GM18873 (cell line): ENCODE results near the gene BAIAP2L1.

Experiments used
- ATAC-seq: cut with Tn5 transposase; IDR thresholded peaks from one replicate; pipeline ENCODE4 v1.9.1; 2021; ENCODE audit warnings: mild to moderate bottlenecking, moderate library complexity, moderate number of reproducible peaks; ENCODE audit not compliant: unreplicated experiment, low FRiP score

Gene BAIAP2L1

GRCh38 chr7:98362517-98362916, 38.4 kb downstream of the BAIAP2L1 start:
- no peak for ATAC-seq

DNA sequence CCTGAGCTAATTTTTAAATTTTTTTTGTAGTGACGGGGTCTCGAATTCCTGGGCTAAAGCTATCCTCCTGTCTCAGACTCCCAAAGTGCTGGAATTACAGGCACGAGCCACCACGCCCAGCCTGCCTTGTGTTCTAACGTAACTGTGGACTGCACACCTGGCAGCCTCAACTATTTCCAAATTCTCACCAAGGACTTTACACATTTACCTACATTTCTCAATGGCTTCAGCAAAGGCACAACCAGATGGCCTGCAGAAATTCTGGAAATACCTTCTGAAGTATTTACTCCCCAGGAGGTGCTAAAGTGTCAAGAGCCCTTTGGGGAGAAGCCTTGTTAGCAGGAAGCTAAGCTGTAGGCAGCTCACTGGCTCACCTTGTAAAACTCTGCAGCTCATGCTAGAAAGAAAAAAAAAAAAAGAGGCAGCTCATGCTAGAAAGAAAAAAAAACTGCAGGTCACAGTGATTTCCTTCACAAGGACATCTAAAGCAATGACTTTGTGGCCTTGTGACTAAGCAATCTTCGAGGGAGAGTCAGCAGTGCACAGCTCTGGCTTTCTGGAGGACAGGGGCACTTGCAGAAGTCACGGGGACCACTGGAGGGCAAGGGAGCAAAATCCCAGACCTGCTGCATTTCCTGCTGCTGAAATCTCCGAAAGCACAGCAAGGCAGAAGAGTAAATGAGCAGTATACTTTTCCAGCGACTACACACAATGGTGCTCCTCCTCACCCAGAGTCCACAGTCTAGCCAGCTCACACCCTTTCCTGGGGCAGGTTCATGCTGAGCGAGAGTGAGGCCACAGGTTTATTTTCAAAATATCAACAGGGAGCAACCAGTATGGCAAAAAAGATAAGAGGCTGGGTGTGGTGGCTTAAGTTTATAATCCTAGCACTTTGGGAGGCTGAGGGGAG, 40.4 kb downstream of the BAIAP2L1 start:
- no peak for ATAC-seq

- ATAC-seq, result no peak
Observed at GRCh38 chr7:98359395-98359794, 41.5 kb downstream of the BAIAP2L1 start.

DNA sequence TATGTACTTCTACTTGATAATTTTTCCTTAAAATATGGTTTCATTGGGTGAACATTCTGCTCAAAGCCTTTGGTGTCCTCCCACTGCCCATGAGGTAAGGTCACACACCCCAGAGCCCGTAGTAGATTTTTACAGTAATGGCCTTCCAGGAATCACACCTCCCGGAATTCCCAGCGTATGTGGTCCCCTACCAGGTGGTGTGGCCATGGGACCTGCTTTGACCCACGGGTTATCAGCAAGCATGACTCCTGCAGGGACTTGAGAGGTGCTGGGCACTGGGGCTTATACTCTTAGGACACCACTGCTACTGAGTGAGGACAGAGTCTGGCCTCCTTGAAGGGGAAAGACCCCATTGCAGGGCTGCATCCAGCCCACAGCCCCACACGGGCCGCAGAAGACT, 42.2 kb downstream of the BAIAP2L1 start:
- no peak for ATAC-seq

GRCh38 chr7:98357751-98358161, 43.1 kb downstream of the BAIAP2L1 start:
- ATAC-seq, result no peak

DNA sequence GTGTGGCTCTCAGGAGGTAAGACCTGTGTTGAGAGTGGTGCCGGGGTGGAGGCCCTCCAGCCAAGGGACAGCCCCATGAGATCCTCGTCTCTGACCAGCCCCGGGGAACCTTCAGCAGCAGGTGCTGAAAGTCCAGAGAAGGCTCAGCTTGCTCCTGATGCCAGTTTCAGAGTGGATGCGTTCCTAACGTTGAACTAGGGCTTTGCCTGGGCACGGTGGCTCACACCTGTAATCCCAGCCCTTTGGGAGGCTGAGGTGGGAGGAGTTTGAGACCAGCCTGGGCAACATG, 45.7 kb downstream of the BAIAP2L1 start:
- ATAC-seq, result no peak

DNA sequence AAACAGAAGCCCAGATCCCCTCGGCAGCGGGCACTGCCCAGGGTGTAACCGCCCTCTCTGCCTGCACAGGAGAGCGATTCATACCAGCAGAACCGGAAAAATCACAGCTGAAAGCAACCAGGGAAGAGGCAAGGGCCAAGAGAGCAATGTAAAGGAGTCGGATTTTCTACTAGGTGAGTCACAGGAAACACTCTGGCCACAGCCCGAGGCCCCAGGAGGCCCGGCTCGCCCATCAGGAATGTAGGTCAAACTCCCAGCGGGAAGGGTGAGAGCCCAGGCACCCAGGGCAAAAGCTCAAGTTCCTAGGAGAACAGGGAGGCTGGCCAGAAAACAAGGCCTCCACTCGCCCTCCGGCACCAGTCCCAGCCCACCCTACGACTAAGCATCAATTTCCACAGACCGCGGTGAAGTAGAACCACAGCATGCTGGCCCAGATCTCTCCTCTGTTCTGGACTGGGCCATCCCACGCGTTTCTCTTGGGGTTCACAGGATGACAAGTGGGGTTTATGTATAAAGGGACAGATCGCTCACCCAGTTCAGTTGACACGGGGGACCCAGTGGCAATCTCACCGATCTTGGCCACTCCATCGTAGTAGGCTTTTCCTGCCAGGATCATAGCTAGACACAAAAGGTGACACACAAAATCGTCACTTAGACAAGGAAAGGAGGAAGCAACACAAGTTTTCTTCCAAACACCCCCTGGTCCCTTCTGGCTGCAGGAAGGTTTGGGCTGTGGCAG, 46.2 kb downstream of the BAIAP2L1 start:
- no peak for ATAC-seq

- ATAC-seq, result no peak
Observed at GRCh38 chr7:98354052-98354451, 46.8 kb downstream of the BAIAP2L1 start.

GRCh38 chr7:98352621-98353020, 48.3 kb downstream of the BAIAP2L1 start:
- ATAC-seq, result no peak

GRCh38 chr7:98351136-98351535, 49.8 kb downstream of the BAIAP2L1 start:
- no peak for ATAC-seq

- no peak for ATAC-seq
Observed at GRCh38 chr7:98348726-98349474, 52.0 kb downstream of the BAIAP2L1 start.

DNA sequence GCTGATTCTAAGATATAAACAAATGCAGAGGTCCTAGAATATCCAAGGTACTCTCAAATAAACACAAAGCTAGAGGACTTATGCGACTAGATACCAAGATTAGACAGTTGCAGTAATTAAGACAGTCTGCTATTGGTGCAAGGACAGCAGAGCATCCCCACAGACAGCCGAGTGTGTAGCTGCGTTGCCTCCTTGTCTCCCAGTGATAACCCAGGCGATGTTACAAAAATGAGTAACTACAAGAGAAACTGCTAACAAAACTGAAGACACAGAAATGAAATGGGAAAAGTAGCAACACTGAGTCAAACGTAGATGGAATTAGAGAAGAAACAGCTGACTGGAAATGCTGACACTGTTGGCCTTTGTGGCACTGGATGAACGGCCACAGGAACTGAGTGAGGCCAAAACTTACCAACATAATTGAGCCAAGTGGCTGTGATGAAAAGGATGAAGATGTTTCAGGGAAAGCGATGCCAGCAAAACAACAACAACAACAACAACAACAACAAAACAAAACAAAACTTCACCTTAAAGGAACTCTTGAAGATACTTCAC, 54.3 kb downstream of the BAIAP2L1 start:
- no peak for ATAC-seq

GRCh38 chr7:98341106-98341505, 59.8 kb downstream of the BAIAP2L1 start:
- no peak for ATAC-seq

- ATAC-seq, result no peak
Observed at GRCh38 chr7:98339043-98339442, 61.8 kb downstream of the BAIAP2L1 start.

GRCh38 chr7:98338441-98338840, 62.4 kb downstream of the BAIAP2L1 start:
- no peak for ATAC-seq

GRCh38 chr7:98335411-98335977, 65.4 kb downstream of the BAIAP2L1 start:
- ATAC-seq, result no peak

- no peak for ATAC-seq
Observed at GRCh38 chr7:98334081-98334480, 66.8 kb downstream of the BAIAP2L1 start.

- ATAC-seq, result no peak
Observed at GRCh38 chr7:98330926-98331529, 69.9 kb downstream of the BAIAP2L1 start.

DNA sequence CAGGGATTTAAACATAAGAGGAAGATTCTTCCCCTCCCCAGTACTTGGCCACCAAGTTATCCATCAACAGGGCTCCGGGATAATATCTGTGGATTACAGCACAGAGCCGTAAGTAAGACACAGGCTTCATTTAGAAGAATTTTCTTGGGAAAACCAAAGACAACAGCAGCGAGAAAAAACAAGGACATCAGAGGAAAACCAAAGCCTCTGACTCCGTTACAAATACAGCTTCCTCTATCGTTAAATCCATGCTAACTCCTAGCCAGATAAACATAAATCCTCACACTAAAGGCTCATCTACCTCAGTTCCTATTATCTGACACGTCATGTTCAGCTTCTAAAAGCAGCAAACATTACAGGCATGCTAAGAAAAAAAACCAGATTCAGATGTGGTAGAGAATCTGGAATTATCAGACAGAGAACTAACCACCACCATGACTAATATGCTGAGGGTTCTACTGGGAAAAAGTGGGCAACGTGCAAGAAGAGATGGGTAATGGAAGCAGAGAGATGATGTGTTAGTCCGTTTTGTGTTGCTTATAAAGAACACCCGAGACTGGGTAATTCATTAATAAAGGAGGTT, 71.0 kb downstream of the BAIAP2L1 start:
- ATAC-seq, result no peak
